ENCODE data around the gene COL4A5.

The COL4A5 gene

DNA sequence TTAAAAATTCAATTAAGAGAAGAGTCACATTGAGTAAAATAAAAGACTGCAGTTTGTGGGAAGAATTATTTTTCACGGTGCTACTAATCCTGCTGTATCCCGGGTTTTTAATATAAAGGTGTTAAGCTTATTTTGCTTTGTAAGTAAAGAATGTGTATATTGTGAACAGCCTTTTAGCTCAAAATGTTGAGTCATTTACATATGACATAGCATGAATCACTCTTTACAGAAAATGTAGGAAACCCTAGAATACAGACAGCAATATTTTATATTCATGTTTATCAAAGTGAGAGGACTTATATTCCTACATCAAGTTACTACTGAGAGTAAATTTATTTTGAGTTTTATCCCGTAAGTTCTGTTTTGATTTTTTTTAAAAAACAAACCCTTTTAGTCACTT lies 257.1 kb downstream of the COL4A5 start:
- no peak for TF ChIP-seq EZH2phosphoT487 (conservative IDR thresholded peaks at IDR 0.05; ENCODE audit: low read length)
- TF ChIP-seq, protein P1, sequence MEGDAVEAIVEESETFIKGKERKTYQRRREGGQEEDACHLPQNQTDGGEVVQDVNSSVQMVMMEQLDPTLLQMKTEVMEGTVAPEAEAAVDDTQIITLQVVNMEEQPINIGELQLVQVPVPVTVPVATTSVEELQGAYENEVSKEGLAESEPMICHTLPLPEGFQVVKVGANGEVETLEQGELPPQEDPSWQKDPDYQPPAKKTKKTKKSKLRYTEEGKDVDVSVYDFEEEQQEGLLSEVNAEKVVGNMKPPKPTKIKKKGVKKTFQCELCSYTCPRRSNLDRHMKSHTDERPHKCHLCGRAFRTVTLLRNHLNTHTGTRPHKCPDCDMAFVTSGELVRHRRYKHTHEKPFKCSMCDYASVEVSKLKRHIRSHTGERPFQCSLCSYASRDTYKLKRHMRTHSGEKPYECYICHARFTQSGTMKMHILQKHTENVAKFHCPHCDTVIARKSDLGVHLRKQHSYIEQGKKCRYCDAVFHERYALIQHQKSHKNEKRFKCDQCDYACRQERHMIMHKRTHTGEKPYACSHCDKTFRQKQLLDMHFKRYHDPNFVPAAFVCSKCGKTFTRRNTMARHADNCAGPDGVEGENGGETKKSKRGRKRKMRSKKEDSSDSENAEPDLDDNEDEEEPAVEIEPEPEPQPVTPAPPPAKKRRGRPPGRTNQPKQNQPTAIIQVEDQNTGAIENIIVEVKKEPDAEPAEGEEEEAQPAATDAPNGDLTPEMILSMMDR (IDR thresholded peaks at IDR 0.05; ENCODE audit: insufficient read depth, low read length, poor library complexity, severe bottlenecking): no peak
- H3K9ac ChIP-seq (ENCODE audit: low read length): no peak overlapping the region
- no peak overlapping the region for H3K27ac ChIP-seq (ENCODE audit: low read depth, low read length)
- no peaks in the 10 kb centered on the region for H3F3A ChIP-seq (ENCODE audit: insufficient read depth)
- no peaks in the 10 kb centered on the region for H3K9me2 ChIP-seq (replicated peaks; ENCODE audit: insufficient read depth, low read length)
- H2AFZ ChIP-seq (ENCODE audit: low read depth, low read length, severe bottlenecking): no peak overlapping the region
- no peaks in the 10 kb centered on the region for H3K36me3 ChIP-seq (ENCODE audit: low read length)
- H3K27me3 ChIP-seq (ENCODE audit: low read length): no peaks in the 10 kb centered on the region
- no peaks in the 10 kb centered on the region for H3K79me2 ChIP-seq (ENCODE audit: insufficient read depth, low read length)
- no peaks in the 10 kb centered on the region for H4K20me1 ChIP-seq (ENCODE audit: low read depth, low read length)
- no peak overlapping the region for H3K4me3 ChIP-seq (ENCODE audit: insufficient read depth, low read length, poor library complexity, severe bottlenecking)
- H3K9me3 ChIP-seq (ENCODE audit: insufficient read depth, low read length): no peaks in the 10 kb centered on the region
- no peak overlapping the region for H3K4me2 ChIP-seq (ENCODE audit: low read depth, low read length, poor library complexity, severe bottlenecking)

DNA sequence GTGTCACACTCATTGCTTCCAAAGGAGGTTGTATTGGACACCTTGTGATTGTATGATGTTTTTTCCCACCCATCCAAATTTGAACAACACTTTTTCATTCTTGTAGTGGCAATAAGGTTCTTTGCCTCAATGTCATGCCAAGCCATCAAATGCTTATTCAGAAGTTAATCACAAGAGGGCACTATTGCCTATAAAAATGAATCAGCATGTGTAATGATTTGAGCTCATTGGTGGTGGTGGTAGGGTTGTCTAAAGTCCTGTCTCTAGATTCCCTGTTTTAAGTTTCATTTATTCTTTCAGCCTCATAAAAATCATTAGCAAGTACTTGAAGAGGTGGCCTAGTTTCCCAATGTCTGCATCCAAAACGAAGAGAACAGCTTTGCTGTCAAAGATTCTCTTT lies 259.7 kb downstream of the COL4A5 start:
- TF ChIP-seq, protein P1 (IDR thresholded peaks at IDR 0.05; ENCODE audit: insufficient read depth, low read length, poor library complexity, severe bottlenecking): no peak
- no peak for TF ChIP-seq EZH2phosphoT487 (conservative IDR thresholded peaks at IDR 0.05; ENCODE audit: low read length)

DNA sequence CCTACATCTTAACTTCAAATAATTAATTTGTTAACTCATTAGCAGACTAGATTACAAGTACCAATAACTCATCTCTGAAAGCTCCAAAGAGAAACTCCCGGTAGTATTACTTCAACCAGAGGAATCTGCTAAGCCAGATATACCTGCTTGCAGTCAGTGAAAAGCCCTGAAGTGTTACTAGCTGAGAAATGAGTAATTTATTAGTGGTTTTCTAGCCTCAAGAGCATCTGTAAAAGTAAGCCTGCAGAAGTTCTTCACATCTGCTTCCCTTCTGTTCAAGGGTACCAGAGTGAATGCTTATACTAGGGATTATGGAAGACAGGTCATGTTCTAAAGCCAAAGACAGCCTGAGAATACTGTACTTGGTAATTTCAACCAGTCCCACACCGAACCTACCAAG lies 262.0 kb downstream of the COL4A5 start:
- TF ChIP-seq, protein P1 (IDR thresholded peaks at IDR 0.05; ENCODE audit: insufficient read depth, low read length, poor library complexity, severe bottlenecking): no peak
- no peak for TF ChIP-seq EZH2phosphoT487 (conservative IDR thresholded peaks at IDR 0.05; ENCODE audit: low read length)
- no peaks in the 10 kb centered on the region for H3F3A ChIP-seq (ENCODE audit: insufficient read depth)

More for the DNA sequence above, 259.7 kb downstream of the COL4A5 start:
- no peaks in the 10 kb centered on the region for H3K9me2 ChIP-seq (replicated peaks; ENCODE audit: insufficient read depth, low read length)
- no peak overlapping the region for H3K27ac ChIP-seq (ENCODE audit: low read depth, low read length)
- H3K4me2 ChIP-seq (ENCODE audit: low read depth, low read length, poor library complexity, severe bottlenecking): no peak overlapping the region
- H3K79me2 ChIP-seq (ENCODE audit: insufficient read depth, low read length): no peaks in the 10 kb centered on the region
- no peaks in the 10 kb centered on the region for H3K36me3 ChIP-seq (ENCODE audit: low read length)
- no peaks in the 10 kb centered on the region for H4K20me1 ChIP-seq (ENCODE audit: low read depth, low read length)
- no peak overlapping the region for H3K4me3 ChIP-seq (ENCODE audit: insufficient read depth, low read length, poor library complexity, severe bottlenecking)
- H3K9ac ChIP-seq (ENCODE audit: low read length): no peak overlapping the region
- no peaks in the 10 kb centered on the region for H3K9me3 ChIP-seq (ENCODE audit: insufficient read depth, low read length)
- H2AFZ ChIP-seq (ENCODE audit: low read depth, low read length, severe bottlenecking): no peak overlapping the region
- no peaks in the 10 kb centered on the region for H3K27me3 ChIP-seq (ENCODE audit: low read length)
- H3F3A ChIP-seq (ENCODE audit: insufficient read depth): no peaks in the 10 kb centered on the region

More for the DNA sequence above, 262.0 kb downstream of the COL4A5 start:
- Histone ChIP-seq H3K36me3 (ENCODE audit: low read length) (no peaks in the 10 kb centered on the region), H3K9ac (ENCODE audit: low read length) (no peak overlapping the region), H2AFZ (ENCODE audit: low read depth, low read length, severe bottlenecking) (no peak overlapping the region), H3K4me2 (ENCODE audit: low read depth, low read length, poor library complexity, severe bottlenecking) (no peak overlapping the region), H3K79me2 (ENCODE audit: insufficient read depth, low read length) (no peaks in the 10 kb centered on the region), H4K20me1 (ENCODE audit: low read depth, low read length) (no peaks in the 10 kb centered on the region), H3K9me3 (ENCODE audit: insufficient read depth, low read length) (no peaks in the 10 kb centered on the region), H3K4me3 (ENCODE audit: insufficient read depth, low read length, poor library complexity, severe bottlenecking) (no peak overlapping the region), H3K27me3 (ENCODE audit: low read length) (no peaks in the 10 kb centered on the region), H3K9me2 (replicated peaks; ENCODE audit: insufficient read depth, low read length) (no peaks in the 10 kb centered on the region), H3K27ac (ENCODE audit: low read depth, low read length) (no peak overlapping the region)
